Endothelial cell of coronary artery (primary cell): ENCODE data around the gene MTRFR. TPM values are rescaled to one million over a fixed set of nuclear protein-coding genes. Genes with fewer than 3 reads are reported as not detected.

Source experiments
- total RNA-seq: library from RNA; depleted of rRNA; stranded (reverse); fragments of >200 nt; gene quantifications from 2 replicates; pipeline ENCODE4 v1.2.3, GENCODE V29; 2014

MTRFR gene
- total RNA-seq: 8.6 and 9.5 TPM in 2 replicates

DNA sequence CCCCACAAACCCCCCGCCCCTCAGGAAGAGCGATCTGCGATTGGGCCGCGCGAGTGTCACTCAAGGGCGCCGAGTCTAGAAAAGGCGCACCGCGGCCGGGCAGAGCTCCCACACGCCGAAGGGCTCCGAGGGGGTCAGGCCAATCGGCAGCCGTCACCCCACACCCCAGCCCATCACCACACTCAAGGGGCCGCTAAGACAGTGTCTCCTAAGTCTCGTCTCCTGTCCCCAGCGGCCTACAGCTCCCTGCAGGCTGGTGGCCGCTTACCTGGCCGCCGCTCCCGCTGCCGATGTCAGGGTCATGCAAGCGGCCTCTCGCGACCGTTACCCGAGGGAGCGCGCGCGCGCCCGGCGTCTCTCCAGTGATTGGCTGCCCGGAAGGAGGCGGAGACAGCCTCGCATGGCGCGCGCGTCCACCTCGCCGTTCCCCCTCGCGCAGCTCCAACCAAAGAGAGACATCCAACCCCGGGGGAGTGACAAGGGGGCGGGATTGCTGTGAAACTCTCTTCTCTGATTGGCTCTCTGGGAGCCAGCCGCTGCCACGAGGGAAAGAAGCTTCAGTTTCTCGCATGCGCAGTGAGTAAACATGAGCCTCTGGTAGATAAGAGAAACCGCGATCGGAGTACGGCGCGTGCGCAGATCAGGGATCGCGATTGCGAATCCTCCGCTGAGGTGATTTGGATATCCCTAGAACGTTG, at the start of gene MTRFR, which contains the start of gene MPHOSPH9:
Gene MTRFR, plus strand, starts transcription at position 630 of the 698 bp plus-strand sequence. CDS start 20,239 bp downstream, outside the sequence.
Gene MPHOSPH9, minus strand, starts transcription at position 335 of the 698 bp plus-strand sequence. CDS start 2,777 bp downstream, outside the sequence.

Other genes starting within 250 kb of the MTRFR start
- gene PITPNM2, start 82.3 kb upstream of the MTRFR start, total RNA-seq: 4.6 and 9.7 TPM in 2 replicates
- gene MPHOSPH9, start 295 bp upstream of the MTRFR start, total RNA-seq: 30.1 and 35.1 TPM in 2 replicates
- 140 and 156 TPM in 2 replicates for gene CDK2AP1, start 38.4 kb downstream of the MTRFR start, total RNA-seq
- gene SBNO1, start 131.4 kb downstream of the MTRFR start, total RNA-seq: 22.7 and 24.6 TPM in 2 replicates
- 38.3 and 38.4 TPM in 2 replicates for gene KMT5A, start 150.7 kb downstream of the MTRFR start, total RNA-seq
- 4.6 and 4.9 TPM in 2 replicates for gene RILPL2, start 203.2 kb downstream of the MTRFR start, total RNA-seq
- 11.8 and 14.5 TPM in 2 replicates for gene SNRNP35, start 224.7 kb downstream of the MTRFR start, total RNA-seq